ENCODE results near the gene TTC17. TPM values are rescaled to one million over a fixed set of nuclear protein-coding genes. Genes with fewer than 3 reads are reported as not detected.

The TTC17 gene
- total RNA-seq, 1 donor from 2014 or later = 115 TPM

DNA sequence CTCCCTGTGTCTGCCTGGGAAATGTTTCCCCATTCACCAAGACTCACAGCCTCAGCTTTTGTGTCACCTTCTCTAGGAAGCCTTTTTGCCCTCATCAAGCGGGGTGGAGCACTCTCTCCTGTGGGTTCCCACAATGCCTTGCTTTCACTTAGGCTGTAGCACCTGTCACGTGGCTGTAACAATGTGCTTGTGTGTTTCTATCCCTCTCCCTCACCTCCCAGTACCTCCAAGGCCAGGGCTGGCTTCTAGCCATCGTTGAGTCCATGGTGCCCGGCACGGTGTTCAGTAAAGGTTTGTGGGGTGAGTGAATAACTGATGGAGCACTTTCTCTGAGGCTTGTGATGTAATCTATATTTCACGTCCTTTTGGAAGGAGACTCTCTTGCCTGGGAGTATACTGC, 153.2 kb downstream of the TTC17 start:
- ATAC-seq (no peak), DNase-seq (ENCODE audit: low spot score) (no peak)
- intact Hi-C loops (cut with DNase I) = no loop called here

DNA sequence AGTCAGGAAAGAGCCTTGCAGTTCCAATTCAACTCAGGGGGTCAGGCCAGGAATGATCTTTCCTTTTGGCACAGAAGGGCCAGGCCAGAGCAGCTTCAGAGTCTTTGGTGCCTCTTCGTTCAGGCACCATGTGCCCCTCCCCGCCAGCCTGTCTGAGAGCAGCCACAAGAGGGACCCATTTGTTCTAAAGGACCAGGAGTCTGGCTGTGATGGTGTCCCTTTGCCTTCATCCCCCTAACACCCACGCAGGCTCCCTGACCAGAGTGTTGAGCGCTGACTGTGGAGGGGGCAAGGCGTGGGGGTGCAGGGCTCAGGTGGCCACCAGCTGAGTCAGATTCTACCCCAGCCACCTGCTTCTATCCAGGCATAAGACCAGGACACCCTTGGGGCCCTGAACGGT, 156.4 kb downstream of the TTC17 start:
- intact Hi-C loops (cut with DNase I) = no loop called here
- no peak for DNase-seq (ENCODE audit: low spot score)
- ATAC-seq = no peak

DNA sequence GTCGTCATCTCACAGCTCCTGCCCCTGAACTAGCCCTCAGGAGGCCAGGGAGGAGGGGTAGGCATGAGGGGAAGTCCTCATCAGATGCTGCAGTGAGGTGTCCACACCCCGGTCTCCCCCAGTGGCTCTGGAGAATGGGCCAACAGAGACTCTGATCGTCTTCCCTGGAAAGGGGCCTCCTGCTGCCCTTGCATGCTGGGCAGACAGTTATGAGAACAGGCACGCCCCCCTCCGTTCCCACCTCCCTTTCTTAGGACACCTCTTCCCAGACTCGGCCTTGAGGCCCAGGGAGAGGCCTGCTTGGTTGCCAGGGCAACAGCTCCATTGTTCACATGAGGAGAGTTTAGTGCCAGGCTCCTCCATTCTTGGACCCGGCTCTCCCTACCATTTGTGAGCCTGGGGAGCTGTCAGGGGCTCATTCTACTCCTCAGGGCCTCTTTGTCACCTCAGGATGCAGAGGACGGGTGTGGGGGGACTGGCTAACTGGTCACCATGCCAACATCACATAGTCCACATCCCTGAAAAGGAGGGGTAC, 157.7 kb downstream of the TTC17 start:
- intact Hi-C loops (cut with DNase I) = no loop called here
- no peak for ATAC-seq
- DNase-seq (ENCODE audit: low spot score) = no peak

DNA sequence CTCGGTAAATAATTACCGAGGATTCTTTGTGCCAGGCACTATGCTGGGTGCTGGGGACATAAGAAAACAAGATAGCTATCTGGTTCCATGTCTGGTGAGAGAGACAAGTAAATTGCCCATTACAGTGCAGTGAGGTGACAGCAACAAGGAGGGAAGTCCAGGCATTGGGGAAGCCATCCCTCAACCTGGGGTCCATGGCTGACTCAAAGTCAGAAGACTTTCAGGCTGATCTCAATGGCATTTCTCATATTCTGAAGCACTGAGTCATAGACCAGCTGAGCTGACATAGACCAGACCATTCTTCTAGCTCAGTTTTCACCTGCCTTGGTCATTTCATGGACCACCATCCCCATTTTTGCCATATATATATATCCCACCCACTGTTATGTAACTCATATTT, 158.8 kb downstream of the TTC17 start:
- DNase-seq (ENCODE audit: low spot score) = no peak

DNA sequence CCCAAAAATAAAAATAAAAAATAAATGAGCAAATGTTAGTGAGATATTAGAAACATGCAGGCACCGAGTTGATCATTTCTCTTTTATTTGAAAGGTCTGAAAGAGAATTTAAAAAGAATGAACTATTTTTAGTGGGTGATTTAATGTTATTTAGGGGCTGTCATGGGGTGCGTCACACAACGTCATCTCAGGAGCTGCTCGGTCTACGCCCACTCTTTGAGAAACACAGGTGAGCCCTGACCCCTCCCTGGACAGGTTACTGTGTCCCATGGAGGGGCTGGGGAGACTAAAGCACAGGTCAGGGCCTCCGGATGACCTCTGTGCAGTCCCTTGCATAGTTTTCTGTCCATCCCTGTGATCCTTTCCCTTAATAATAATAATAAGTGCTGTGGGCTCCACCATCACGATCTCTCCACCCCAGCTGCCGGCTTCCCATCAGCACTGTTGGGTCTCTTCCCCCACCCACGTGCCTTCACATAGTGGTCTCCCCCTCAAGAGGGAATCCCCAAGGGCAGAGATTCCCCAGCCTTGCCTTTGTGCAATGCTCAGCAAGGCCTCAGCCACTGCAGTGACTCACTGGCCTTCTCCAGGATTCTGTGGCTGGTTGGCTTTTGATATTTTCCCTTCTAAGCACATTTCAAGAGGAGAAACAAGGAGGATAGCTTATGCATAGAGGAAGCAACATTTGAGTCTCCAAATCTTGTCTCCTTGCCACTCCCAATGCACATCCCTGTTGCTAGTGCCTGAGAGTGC, 159.9 kb downstream of the TTC17 start:
- ATAC-seq = no peak
- no peak for DNase-seq (ENCODE audit: low spot score)
- intact Hi-C loops (cut with DNase I) = no loop called here

More for the DNA sequence above, 158.8 kb downstream of the TTC17 start:
- intact Hi-C loops (cut with DNase I) = no loop called here
- no peak for ATAC-seq

DNA sequence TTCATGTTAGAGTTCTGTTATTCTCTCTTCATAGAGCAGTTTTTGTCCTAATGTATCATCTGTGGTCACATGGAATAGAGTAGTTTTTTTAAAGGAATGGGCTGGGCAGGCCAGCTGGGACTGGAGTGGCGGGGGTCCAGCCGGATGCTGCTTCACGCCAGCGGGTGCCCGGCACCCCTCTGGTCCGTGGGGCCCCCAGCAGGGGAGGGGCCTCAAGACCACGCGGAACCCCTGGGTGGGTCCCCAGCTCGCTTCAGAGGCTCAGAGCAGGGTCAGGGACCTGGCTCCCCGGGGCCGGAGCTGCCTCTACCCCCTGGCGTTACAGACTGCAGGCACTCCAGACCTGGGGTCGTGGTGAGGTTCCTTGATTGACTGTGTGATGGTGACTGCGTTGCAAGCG, 162.8 kb downstream of the TTC17 start:
- intact Hi-C loops (cut with DNase I) = no loop called here
- no peak for DNase-seq (ENCODE audit: low spot score)
- no peak for ATAC-seq

DNA sequence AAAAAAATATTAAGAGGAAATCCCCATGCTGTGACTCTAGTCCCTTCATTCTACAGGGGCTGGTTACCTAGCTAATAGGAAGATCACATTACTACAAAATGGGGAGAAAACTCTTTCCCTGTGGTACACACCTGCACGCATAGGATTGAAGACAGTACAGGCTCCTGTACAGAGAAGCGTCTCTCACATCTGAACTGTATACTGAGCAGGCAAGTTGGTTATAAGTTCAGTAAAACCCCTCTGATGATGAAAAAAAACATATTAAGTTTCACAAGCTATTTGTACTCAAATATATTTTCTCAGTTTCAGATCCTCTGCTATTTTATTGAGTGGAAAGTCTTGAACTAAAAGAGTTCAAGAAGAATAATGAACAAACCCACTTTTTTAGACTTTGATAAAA, 164.9 kb downstream of the TTC17 start:
- intact Hi-C loops (cut with DNase I) = no loop called here
- DNase-seq (ENCODE audit: low spot score) (no peak), ATAC-seq (no peak)

DNA sequence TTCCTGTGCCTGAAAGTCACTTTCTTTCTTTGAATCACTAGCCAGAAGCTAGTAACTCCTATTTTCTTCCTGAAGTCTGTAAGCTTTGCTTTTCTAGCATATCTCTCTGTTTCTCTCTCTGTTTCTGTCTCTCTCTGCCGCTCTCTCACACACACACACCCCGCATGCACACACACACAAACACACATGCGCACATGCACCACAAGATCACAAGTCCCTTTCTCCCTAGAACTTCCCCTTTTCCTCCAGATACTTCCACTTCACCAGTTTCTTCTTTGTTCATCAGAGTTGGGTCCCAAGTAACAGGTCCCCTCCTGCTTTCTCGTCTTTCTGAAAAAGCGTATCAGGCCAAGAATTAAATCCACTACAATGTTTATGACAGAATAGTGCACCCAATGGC, 173.3 kb downstream of the TTC17 start:
- intact Hi-C loops (cut with DNase I) = no loop called here
- no peak for ATAC-seq
- no peak for DNase-seq (ENCODE audit: low spot score)

DNA sequence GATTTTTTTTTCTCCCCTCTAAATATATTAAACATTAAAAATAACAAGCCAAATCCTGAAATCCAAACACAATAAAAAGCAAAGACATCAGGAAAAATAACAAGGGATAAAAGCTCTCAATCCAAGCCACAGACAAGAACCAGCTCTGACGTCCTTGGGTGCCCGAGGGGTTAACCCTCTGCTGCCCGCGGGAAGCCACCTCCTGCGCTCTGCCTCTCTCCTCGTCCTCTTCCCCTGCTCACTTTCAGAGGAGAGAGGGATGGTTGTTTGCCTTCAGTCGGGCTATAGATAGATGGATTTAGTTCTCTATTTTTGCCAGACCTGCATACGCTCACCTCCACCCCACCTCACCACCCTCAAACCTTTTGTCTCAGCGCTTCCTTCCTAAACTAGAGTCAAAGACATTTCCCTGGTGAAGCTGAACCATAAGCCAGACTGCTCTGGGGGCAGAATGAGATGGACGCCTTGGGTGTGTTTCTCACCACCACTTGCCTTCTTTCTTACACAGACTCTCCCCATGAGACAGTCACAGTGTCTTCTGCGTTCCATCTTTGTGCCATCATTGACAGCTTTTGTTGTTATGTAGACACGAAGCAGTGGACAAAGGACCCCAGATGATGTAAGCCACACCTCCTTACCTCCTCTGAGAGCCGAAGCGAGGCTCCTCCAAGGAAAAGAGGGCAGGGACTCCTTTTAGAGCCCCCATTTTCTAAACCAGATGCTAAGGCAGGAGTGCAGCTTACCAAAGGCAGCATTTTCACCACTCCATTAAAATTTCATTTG, 179.3 kb downstream of the TTC17 start:
- DNase-seq (ENCODE audit: low spot score) (no peak), ATAC-seq (no peak)
- intact Hi-C loops (cut with DNase I) = no loop called here

DNA sequence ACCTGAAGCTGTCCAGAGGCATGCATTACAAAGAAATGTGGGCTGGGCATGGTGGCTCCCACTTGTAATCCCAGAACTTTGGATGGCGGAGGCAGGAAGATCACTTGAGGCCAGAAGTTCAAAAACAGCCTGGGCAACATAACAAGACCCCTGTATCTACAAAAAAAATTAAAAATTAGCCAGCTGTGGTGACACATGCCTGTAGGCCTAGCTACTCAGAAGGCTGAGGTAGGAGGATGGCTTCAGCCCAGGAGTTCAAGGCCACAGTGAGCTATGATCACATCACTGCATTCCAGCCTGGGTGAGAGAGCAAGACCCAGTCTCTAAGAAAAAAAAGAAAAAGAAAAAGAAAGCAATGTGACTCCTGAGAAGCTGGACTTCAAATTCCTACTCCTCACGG, 183.3 kb downstream of the TTC17 start:
- intact Hi-C loops (cut with DNase I) = no loop called here
- ATAC-seq (no peak), DNase-seq (ENCODE audit: low spot score) (no peak)

DNA sequence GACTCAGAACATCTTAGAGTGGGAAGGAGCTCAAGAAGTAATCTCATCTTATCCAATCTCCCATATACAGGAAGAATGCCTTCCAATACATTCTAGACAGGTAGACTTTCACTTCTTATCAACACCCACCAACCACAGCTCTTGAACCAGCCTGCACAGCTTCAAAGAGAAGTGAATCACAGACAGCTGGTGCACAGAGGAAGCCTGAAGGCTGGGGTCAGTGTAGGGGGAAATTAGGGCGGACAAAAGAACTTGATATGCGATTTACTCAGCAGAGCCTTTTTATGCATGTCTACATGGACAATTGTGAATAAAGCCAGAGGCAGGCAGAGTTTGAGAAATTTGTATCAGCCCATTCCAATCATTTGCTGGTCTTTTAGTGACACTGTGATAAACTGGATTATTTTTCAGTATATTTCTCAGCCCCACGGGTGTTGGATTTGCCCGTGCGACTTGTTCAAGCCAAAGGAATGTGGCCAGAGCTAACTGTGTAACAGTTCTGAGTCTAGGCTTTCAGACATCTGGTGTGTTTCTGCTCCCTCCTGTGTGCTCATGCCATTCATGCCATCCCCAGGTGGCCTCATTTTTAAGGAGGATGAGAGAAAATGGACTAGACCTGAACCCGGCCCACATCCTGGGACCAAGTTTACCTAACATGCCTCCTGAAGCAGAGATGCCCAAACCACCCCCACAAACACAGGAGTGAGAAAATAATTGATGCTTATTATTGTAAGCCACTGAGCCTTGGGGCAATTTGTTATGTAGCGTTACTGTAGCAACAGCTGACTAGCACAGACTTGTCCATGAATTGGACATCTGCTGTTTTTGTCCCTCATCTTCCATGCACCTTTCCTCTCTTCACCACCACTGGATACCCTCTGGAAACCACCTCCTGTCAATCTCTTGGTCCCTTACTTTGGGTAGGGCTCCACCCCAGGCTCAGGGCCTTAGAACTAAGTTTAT, 184.3 kb downstream of the TTC17 start:
- DNase-seq (ENCODE audit: low spot score) = no peak
- ATAC-seq = no peak
- intact Hi-C loops (cut with DNase I) = no loop called here

Other genes starting within 250 kb of the TTC17 start
- gene API5, start 46.9 kb upstream of the TTC17 start, total RNA-seq = 80.1 TPM